Renal cortex interstitium (tissue), 11 donors: ENCODE data around the gene ERBB3. TPM values are rescaled to one million over a fixed set of nuclear protein-coding genes. Genes with fewer than 3 reads are reported as not detected.

Experiments
- DNase-seq, 11 donors: peaks; one replicate each; pipeline ENCODE4 v3.0.0-alpha.2; 2013; ENCODE audit warnings: low read depth in 9 of 11, low spot score in 4 of 11; ENCODE audit errors: extremely low read depth in 1 of 11
- polyA plus RNA-seq, 3 donors: library from polyadenylated mRNA; unstranded; fragments of 120-200 nt; gene quantifications; one replicate each; pipeline ENCODE4 v1.2.1, GENCODE V29; 2013; ENCODE audit not compliant: insufficient read length in 3 of 3

Gene ERBB3
- polyA plus RNA-seq, 3 donors, result 73.5 to 119 (median 96.1) TPM

DNA sequence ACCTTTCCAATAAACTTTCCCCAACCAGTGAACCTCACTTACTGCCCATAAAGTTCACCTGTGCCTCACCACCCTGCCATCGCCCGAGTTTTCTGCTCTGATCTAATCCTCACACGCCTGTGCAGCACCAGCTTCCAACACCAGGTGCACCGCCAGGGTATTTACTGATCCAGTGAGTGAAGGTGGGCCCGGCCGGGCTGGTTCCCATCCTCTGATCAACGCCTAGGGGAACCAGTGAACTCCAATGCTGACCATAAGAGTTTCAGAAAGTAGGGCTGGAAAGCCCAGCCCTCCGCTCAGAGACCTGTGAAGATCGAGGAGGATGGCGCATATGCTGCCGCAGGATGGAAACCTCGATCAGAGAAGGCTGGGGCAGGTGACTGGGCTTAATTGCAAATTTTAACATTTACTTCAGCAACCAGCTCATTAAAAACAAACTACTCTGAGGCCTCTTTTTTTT, 71.7 kb downstream of the ERBB3 start:
- DNase-seq, result peak in 1 of 11 donors; percentile 43

DNA sequence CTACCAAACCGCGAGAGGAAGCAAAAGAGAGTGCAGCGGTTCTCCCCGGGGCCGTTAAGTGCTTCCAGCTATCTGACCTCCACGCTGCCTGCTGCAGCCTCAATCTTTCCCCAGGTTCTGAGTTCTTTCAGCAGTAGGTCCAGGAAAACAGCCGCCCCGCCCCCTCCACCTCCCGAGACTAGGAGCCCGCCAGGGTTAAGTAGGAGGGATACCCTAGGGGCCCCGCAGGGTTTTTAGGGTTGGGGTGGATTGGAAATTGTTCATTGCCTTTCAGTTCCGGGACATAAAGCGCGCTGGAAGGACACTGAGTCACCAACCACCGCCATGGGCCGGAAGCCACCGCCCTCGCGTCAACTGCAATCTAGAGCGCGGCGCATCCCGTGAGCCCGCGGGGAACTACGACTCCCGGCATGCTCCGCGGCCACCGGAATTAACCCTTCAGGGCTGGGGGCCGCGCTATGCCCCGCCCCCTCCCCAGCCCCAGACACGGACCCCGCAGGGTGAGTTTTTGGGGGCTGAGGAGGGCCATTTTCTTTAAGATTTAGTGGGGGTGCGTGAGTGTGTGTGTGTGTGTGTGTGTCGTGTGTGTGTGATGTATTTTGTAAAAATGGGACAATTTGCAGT, 72.3 kb downstream of the ERBB3 start, which contains the start of gene MYL6B:
MYL6B (plus strand) TSS at position 456 of the 624 bp plus-strand sequence. CDS start 1,332 bp downstream, outside the sequence.
- peak; percentile 73 to 91 (median 86) for DNase-seq

Other genes with a start within 250 kb of the ERBB3 start
- 1 to 10 TPM in 1 of 3 donors, under 1 TPM in 2; 0.68 to 1.4 (median 0.72) TPM for gene MMP19, start 237.2 kb upstream of the ERBB3 start, polyA plus RNA-seq
- gene PYM1, start 152.3 kb upstream of the ERBB3 start, polyA plus RNA-seq, result 10 to 100 TPM; 32.3 to 40.0 (median 37.5) TPM
- 10 to 100 TPM; 15.5 to 22.8 (median 19.9) TPM for gene DGKA, start 149.0 kb upstream of the ERBB3 start, polyA plus RNA-seq
- gene PMEL, start 114.1 kb upstream of the ERBB3 start, polyA plus RNA-seq, result 1 to 10 TPM; 3.1 to 5.3 (median 3.4) TPM
- gene CDK2, start 113.3 kb upstream of the ERBB3 start, polyA plus RNA-seq, result 10 to 100 TPM; 59.1 to 65.3 (median 64.1) TPM
- 100 to 1,000 TPM; 148 to 170 (median 158) TPM for gene RAB5B, start 106.1 kb upstream of the ERBB3 start, polyA plus RNA-seq
- gene SUOX, start 82.9 kb upstream of the ERBB3 start, polyA plus RNA-seq, result 10 to 100 TPM; 43.0 to 54.2 (median 47.8) TPM
- 10 to 100 TPM; 16.5 to 21.1 (median 16.6) TPM for gene IKZF4, start 59.1 kb upstream of the ERBB3 start, polyA plus RNA-seq
- 100 to 1,000 TPM; 121 to 498 (median 375) TPM for gene RPS26, start 38.2 kb upstream of the ERBB3 start, polyA plus RNA-seq
- 100 to 1,000 TPM; 138 to 175 (median 171) TPM for gene PA2G4, start 24.4 kb downstream of the ERBB3 start, polyA plus RNA-seq
- gene RPL41, start 36.5 kb downstream of the ERBB3 start, polyA plus RNA-seq, result 1,000 to 10,000 TPM; 4,378 to 5,767 (median 5,294) TPM
- gene ZC3H10, start 38.1 kb downstream of the ERBB3 start, polyA plus RNA-seq, result 1 to 10 TPM; 5.1 to 6.5 (median 5.8) TPM
- 10 to 100 TPM; 73.7 to 87.2 (median 78.8) TPM for gene ESYT1, start 48.1 kb downstream of the ERBB3 start, polyA plus RNA-seq
- 100 to 1,000 TPM; 164 to 191 (median 165) TPM for gene MYL6B, start 72.4 kb downstream of the ERBB3 start, polyA plus RNA-seq
- 1,000 to 10,000 TPM; 1,550 to 2,060 (median 1,865) TPM for gene MYL6, start 78.2 kb downstream of the ERBB3 start, polyA plus RNA-seq
- gene SMARCC2, start 109.3 kb downstream of the ERBB3 start, polyA plus RNA-seq, result 100 to 1,000 TPM; 130 to 141 (median 134) TPM
- 10 to 100 TPM; 43.4 to 44.4 (median 44.1) TPM for gene RNF41, start 141.8 kb downstream of the ERBB3 start, polyA plus RNA-seq
- gene NABP2, start 144.2 kb downstream of the ERBB3 start, polyA plus RNA-seq, result 10 to 100 TPM; 27.4 to 33.1 (median 28.9) TPM
- 10 to 100 TPM; 50.6 to 79.4 (median 62.5) TPM for gene SLC39A5, start 149.9 kb downstream of the ERBB3 start, polyA plus RNA-seq
- 10 to 100 TPM; 29.8 to 38.7 (median 34.0) TPM for gene ANKRD52, start 178.2 kb downstream of the ERBB3 start, polyA plus RNA-seq
- 10 to 100 TPM; 14.4 to 22.1 (median 19.0) TPM for gene COQ10A, start 186.8 kb downstream of the ERBB3 start, polyA plus RNA-seq
- gene CS, start 220.2 kb downstream of the ERBB3 start, polyA plus RNA-seq, result 100 to 1,000 TPM; 192 to 212 (median 204) TPM
- gene CNPY2, start 235.8 kb downstream of the ERBB3 start, polyA plus RNA-seq, result 100 to 1,000 TPM; 140 to 161 (median 159) TPM